Uterus (tissue), 4 donors: ENCODE measurements around the gene AUTS2. TPM values are rescaled to one million over a fixed set of nuclear protein-coding genes. Genes with fewer than 3 reads are reported as not detected.

ENCODE experiments used
- DNase-seq, 2 donors: peaks; one replicate each; pipeline ENCODE4 v3.0.0-alpha.2; 2019 to 2020
- H3K27ac ChIP-seq, 2 donors: fragments of 200-600 bp; sonication (generic); 1 replicate in 1 of 2; 2 replicates in 1 of 2; pipeline ENCODE4 v1.5.1; 2016 to 2018
- H3K27me3 ChIP-seq, 2 donors: fragments of 200-600 bp; sonication (generic); one replicate each; pipeline ENCODE4 v1.5.1; 2018 to 2019; ENCODE audit warnings: control low read depth in 1 of 2
- H3K36me3 ChIP-seq, 2 donors: fragments of 200-600 bp; sonication (generic); one replicate each; pipeline ENCODE4 v1.5.1; 2019; ENCODE audit warnings: control low read depth in 1 of 2
- H3K4me1 ChIP-seq, 2 donors: fragments of 200-600 bp; sonication (generic); one replicate each; pipeline ENCODE4 v1.5.1; 2018 to 2019; ENCODE audit warnings: control low read depth in 1 of 2
- H3K4me3 ChIP-seq, 2 donors: fragments of 200-600 bp; sonication (generic); 1 replicate in 1 of 2; 2 replicates in 1 of 2; pipeline ENCODE4 v1.5.1; 2018 to 2019; ENCODE audit warnings: mild to moderate bottlenecking in 1 of 2
- H3K9me3 ChIP-seq, 2 donors: fragments of 200-600 bp; sonication (generic); one replicate each; pipeline ENCODE4 v1.5.1; 2019; ENCODE audit warnings: control low read depth in 1 of 2
- CTCF ChIP-seq, 4 experiments: fragments of 200-600 bp in 2 of 4; fragments of 450-650 bp in 2 of 4; sonication (generic) in 2 of 4; IDR thresholded peaks; one replicate each; pipeline ENCODE4 v1.5.1; 2016 to 2019; ENCODE audit warnings: antibody characterized with exemption in 4 of 4, mild to moderate bottlenecking in 2 of 4, moderate library complexity in 1 of 4
- POLR2A ChIP-seq, 2 donors: fragments of 450-650 bp; IDR thresholded peaks; one replicate each; pipeline ENCODE4 v1.6.1; 2016; ENCODE audit warnings: antibody characterized with exemption in 2 of 2, mild to moderate bottlenecking in 1 of 2, moderate library complexity in 1 of 2
- intact Hi-C: fragments of 100-400 bp; cut with DNase I; formaldehyde crosslinking; loops from one replicate; pipeline ENCODE4 v1.15.1; 2023; ENCODE audit warnings: low total_unique reads
- total RNA-seq, 4 donors: library from RNA; depleted of rRNA in 3 of 4; stranded (reverse); fragments of >200 nt in 3 of 4; gene quantifications; one replicate each; pipeline versions ENCODE4 v1.1.0 to v1.2.4, GENCODE V29; 2014 to 2023
- donor health status: DM: yes; HTN: yes; CAD: no.

The AUTS2 gene
- total RNA-seq, 4 donors from 2014 or later, result 10.5 to 58.2 (median 30.0) TPM

DNA sequence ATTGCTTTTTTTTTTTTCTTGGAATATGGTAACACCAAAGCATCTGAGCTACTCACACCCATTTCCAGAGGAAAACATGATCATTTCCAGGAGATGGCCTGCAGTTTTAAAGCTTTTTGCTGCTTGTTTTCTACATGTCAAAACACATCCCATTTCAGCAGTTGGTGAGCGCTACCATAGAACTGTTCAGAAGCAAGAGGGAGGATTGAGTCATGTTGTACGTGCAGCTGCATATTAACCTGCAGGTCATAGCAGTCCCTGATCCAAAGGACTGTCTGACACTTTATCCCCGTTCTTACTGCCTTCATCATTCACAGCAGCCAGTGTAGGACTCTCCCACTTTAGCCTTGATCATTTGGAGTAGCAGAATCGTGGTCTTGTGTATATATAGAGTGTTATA is 124.6 kb downstream of the AUTS2 start:
- Histone ChIP-seq H3K4me3 (no peak overlapping the region), H3K27ac (no peak overlapping the region), H3K9me3 (no peaks in the 10 kb centered on the region), H3K36me3 (no peaks in the 10 kb centered on the region), H3K4me1 (no peaks in the 10 kb centered on the region), H3K27me3 (no peaks in the 10 kb centered on the region)
- intact Hi-C loops, result no loop called here
- TF ChIP-seq CTCF (IDR thresholded peaks at IDR 0.05) (no peak), POLR2A (IDR thresholded peaks at IDR 0.05) (no peak)
- DNase-seq, result peak in 1 of 2 donors; percentile 44

- Histone ChIP-seq H3K4me3 (no peak overlapping the region), H3K27ac (no peak overlapping the region), H3K27me3 (no peaks in the 10 kb centered on the region), H3K9me3 (no peaks in the 10 kb centered on the region), H3K36me3 (no peaks in the 10 kb centered on the region), H3K4me1 (no peaks in the 10 kb centered on the region)
- intact Hi-C loops, result no loop called here
- DNase-seq, result no peak
- TF ChIP-seq CTCF (IDR thresholded peaks at IDR 0.05) (no peak), POLR2A (IDR thresholded peaks at IDR 0.05) (no peak)
Measured at GRCh38 chr7:69723663-69724062, 125.4 kb downstream of the AUTS2 start.

GRCh38 chr7:69728304-69728703 is 130.0 kb downstream of the AUTS2 start:
- Histone ChIP-seq H3K27ac (no peak overlapping the region), H3K36me3 (no peaks in the 10 kb centered on the region), H3K9me3 (no peaks in the 10 kb centered on the region), H3K4me1 (no peaks in the 10 kb centered on the region), H3K27me3 (no peaks in the 10 kb centered on the region), H3K4me3 (no peak overlapping the region)
- no peak for DNase-seq
- no peak for TF ChIP-seq CTCF (IDR thresholded peaks at IDR 0.05)
- no peak for TF ChIP-seq POLR2A (IDR thresholded peaks at IDR 0.05)
- intact Hi-C loops, result no loop called here

DNA sequence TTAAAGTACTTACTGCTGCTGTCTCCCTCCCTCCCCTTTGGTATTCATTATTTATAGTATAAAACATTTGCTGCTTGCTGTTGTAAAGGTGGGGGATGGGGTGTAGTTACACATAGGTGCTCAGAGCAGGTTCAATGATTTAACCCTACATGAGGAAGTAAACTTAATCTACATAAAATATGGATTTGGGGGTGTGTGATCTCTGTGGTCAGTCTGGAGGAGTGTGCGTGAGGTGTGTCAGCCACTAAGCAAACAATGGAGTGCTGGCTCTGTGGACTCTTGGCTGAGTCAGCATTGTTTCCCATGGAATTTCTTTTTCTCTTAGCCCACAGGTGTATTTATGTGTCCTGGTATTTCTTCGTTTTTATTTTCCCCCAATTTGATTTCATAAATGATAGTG is 133.9 kb downstream of the AUTS2 start:
- no peak overlapping the region for H3K4me3 ChIP-seq
- H3K9me3 ChIP-seq, result no peaks in the 10 kb centered on the region
- no peaks in the 10 kb centered on the region for H3K36me3 ChIP-seq
- TF ChIP-seq CTCF (IDR thresholded peaks at IDR 0.05) (no peak), POLR2A (IDR thresholded peaks at IDR 0.05) (no peak)
- no peak for DNase-seq
- no peaks in the 10 kb centered on the region for H3K4me1 ChIP-seq
- no peaks in the 10 kb centered on the region for H3K27me3 ChIP-seq
- no peak overlapping the region for H3K27ac ChIP-seq
- intact Hi-C loops, result no loop called here

DNA sequence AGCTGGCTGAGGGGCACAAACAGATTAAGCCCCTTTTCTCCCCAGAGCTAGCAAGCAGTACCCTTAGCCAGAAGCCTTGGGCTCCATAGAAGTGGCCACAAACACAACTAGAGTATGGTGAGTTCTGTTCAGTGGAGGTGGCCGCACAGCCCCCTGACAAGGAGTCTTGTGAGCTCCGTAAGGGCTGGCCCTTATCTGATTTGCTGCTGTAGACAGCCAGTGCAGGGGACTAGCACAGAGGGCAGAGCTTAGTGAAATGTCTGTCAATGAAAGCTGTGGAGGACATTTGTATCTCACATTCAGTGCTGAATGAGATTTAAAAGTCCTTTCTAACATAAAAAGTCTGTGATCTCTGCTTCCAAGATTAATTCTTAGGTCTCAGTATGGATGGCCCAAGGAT is 137.3 kb downstream of the AUTS2 start:
- H3K4me3 ChIP-seq, result no peak overlapping the region
- intact Hi-C loops, result no loop called here
- H3K27me3 ChIP-seq, result no peaks in the 10 kb centered on the region
- no peaks in the 10 kb centered on the region for H3K36me3 ChIP-seq
- no peak for DNase-seq
- H3K27ac ChIP-seq, result no peak overlapping the region
- H3K9me3 ChIP-seq, result no peaks in the 10 kb centered on the region
- TF ChIP-seq POLR2A (IDR thresholded peaks at IDR 0.05) (no peak), CTCF (IDR thresholded peaks at IDR 0.05) (no peak)
- peaks cover 0 to 7% of the 10 kb centered on the region in 2 donors for H3K4me1 ChIP-seq
